OCI-LY1 (cell line): ENCODE measurements around the gene LMX1A.

Experiments
- H2AFZ ChIP-seq: fragments of 200-600 bp; sonication (generic), shearing (Covaris generic); 2 replicates; pipeline ENCODE4 v1.6.0; 2014; ENCODE audit warnings: antibody characterized with exemption, mild to moderate bottlenecking, low read length
- H3F3A ChIP-seq: fragments of 200-600 bp; sonication (generic), shearing (Covaris generic); 2 replicates; pipeline ENCODE4 v1.6.0; 2014; ENCODE audit warnings: mild to moderate bottlenecking, antibody characterized with exemption, low read length, moderate library complexity; ENCODE audit not compliant: insufficient read depth
- H3K27ac ChIP-seq: fragments of 200-600 bp; sonication (generic); 2 replicates; pipeline ENCODE4 v1.5.1; 2014; ENCODE audit warnings: low read length, mixed run types, mild to moderate bottlenecking, low read depth; ENCODE audit not compliant: poor library complexity, severe bottlenecking
- H3K27me3 ChIP-seq: fragments of 200-600 bp; sonication (generic); 2 replicates; pipeline ENCODE4 v1.6.0; 2014; ENCODE audit warnings: antibody characterized with exemption, mild to moderate bottlenecking, low read length, moderate library complexity; ENCODE audit not compliant: insufficient read depth
- H3K36me3 ChIP-seq: fragments of 200-600 bp; sonication (generic); 2 replicates; pipeline ENCODE4 v1.6.1; 2014; ENCODE audit warnings: mild to moderate bottlenecking, antibody characterized with exemption, low read length, moderate library complexity, mixed read lengths; ENCODE audit not compliant: insufficient read depth
- H3K4me1 ChIP-seq: fragments of 200-600 bp; sonication (generic); 2 replicates; pipeline ENCODE4 v1.5.1; 2014; ENCODE audit warnings: mild to moderate bottlenecking, low read length, moderate library complexity; ENCODE audit not compliant: insufficient read depth, severe bottlenecking
- H3K4me2 ChIP-seq: fragments of 200-600 bp; sonication (generic), shearing (Covaris generic); 2 replicates; pipeline ENCODE4 v1.6.1; 2014; ENCODE audit warnings: low read length
- H3K4me3 ChIP-seq: fragments of 200-600 bp; sonication (generic); 2 replicates; pipeline ENCODE4 v1.5.1; 2014; ENCODE audit warnings: low read length, low read depth, mild to moderate bottlenecking, mixed read lengths; ENCODE audit not compliant: poor library complexity, severe bottlenecking
- H3K79me2 ChIP-seq: fragments of 200-600 bp; shearing (Covaris generic); 2 replicates; pipeline ENCODE4 v1.6.1; 2016; ENCODE audit warnings: mixed run types, low read length, mixed read lengths; ENCODE audit not compliant: insufficient read depth
- H3K9ac ChIP-seq: fragments of 200-600 bp; sonication (generic), shearing (Covaris generic); 2 replicates; pipeline ENCODE4 v1.6.1; 2014; ENCODE audit warnings: mild to moderate bottlenecking, low read length, mixed read lengths
- H3K9me2 ChIP-seq: fragments of 200-600 bp; sonication (generic), shearing (Covaris generic); 2 replicates; pipeline ENCODE4 v1.6.1; 2014; ENCODE audit warnings: low read depth, mild to moderate bottlenecking, low read length, mixed read lengths
- H3K9me3 ChIP-seq: fragments of 200-600 bp; shearing (Covaris generic); 2 replicates; pipeline ENCODE4 v1.6.1; 2014; ENCODE audit warnings: low read length, mixed read lengths
- H4K20me1 ChIP-seq: fragments of 200-600 bp; sonication (generic), shearing (Covaris generic); 2 replicates; pipeline ENCODE4 v1.6.0; 2016; ENCODE audit warnings: mild to moderate bottlenecking, low read length; ENCODE audit not compliant: insufficient read depth
- EZH2 ChIP-seq: fragments of 200-600 bp; sonication (generic), shearing (Covaris generic); IDR thresholded peaks from 2 replicates; pipeline ENCODE4 v1.8.0; 2017; ENCODE audit warnings: borderline replicate concordance, mixed run types, mild to moderate bottlenecking, antibody characterized with exemption, low read length, moderate library complexity, mixed read lengths
- TF ChIP-seq, protein P1 (sequence below): fragments of 200-600 bp; sonication (generic), shearing (Covaris generic); IDR thresholded peaks from 2 replicates; pipeline ENCODE4 v1.5.1; 2017; ENCODE audit warnings: mild to moderate bottlenecking, antibody characterized with exemption, low read length, moderate library complexity, mixed read lengths

The LMX1A gene

GRCh38 chr1:165173818-165174217, 182.7 kb downstream of the LMX1A start:
- Histone ChIP-seq H3F3A (no peaks in the 10 kb centered on the region), H3K27me3 (no peaks in the 10 kb centered on the region), H3K9ac (no peak overlapping the region), H3K4me1 (no peaks in the 10 kb centered on the region), H3K36me3 (no peaks in the 10 kb centered on the region), H4K20me1 (no peaks in the 10 kb centered on the region), H3K79me2 (no peaks in the 10 kb centered on the region), H3K27ac (no peak overlapping the region), H2AFZ (no peak overlapping the region), H3K9me3 (no peaks in the 10 kb centered on the region), H3K9me2 (no peaks in the 10 kb centered on the region), H3K4me3 (no peak overlapping the region), H3K4me2 (no peak overlapping the region)
- TF ChIP-seq, protein P1, sequence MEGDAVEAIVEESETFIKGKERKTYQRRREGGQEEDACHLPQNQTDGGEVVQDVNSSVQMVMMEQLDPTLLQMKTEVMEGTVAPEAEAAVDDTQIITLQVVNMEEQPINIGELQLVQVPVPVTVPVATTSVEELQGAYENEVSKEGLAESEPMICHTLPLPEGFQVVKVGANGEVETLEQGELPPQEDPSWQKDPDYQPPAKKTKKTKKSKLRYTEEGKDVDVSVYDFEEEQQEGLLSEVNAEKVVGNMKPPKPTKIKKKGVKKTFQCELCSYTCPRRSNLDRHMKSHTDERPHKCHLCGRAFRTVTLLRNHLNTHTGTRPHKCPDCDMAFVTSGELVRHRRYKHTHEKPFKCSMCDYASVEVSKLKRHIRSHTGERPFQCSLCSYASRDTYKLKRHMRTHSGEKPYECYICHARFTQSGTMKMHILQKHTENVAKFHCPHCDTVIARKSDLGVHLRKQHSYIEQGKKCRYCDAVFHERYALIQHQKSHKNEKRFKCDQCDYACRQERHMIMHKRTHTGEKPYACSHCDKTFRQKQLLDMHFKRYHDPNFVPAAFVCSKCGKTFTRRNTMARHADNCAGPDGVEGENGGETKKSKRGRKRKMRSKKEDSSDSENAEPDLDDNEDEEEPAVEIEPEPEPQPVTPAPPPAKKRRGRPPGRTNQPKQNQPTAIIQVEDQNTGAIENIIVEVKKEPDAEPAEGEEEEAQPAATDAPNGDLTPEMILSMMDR: no peak
- TF ChIP-seq EZH2: no peak

DNA sequence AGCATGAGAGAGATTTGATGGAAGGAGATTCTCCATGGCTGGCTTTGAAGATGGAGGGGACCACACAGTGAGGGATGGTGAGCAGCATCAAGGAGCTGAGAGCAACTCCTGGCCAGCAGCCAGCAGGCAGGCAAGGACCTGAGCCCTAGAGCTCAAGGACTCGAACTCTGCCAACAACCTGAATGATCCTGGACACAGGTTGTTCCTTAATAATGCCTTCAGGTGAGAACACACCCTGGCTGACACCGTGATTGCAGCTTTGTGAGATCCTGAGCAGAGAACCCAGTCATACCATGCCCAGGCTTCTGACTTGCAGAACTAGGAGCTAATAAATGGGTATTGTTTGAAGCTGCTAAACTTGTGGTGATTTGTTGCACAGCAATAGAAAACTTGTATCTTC, 183.1 kb downstream of the LMX1A start:
- no peaks in the 10 kb centered on the region for H3K36me3 ChIP-seq
- H3K4me1 ChIP-seq: no peaks in the 10 kb centered on the region
- H3F3A ChIP-seq: no peaks in the 10 kb centered on the region
- H3K27ac ChIP-seq: no peak overlapping the region
- no peak overlapping the region for H3K9ac ChIP-seq
- no peak overlapping the region for H3K4me2 ChIP-seq
- no peaks in the 10 kb centered on the region for H3K9me3 ChIP-seq
- no peaks in the 10 kb centered on the region for H4K20me1 ChIP-seq
- H3K4me3 ChIP-seq: no peak overlapping the region
- no peaks in the 10 kb centered on the region for H3K9me2 ChIP-seq
- H3K79me2 ChIP-seq: no peaks in the 10 kb centered on the region
- TF ChIP-seq EZH2: no peak
- TF ChIP-seq, protein P1: no peak
- no peaks in the 10 kb centered on the region for H3K27me3 ChIP-seq
- no peak overlapping the region for H2AFZ ChIP-seq

- H3K9ac ChIP-seq: no peak overlapping the region
- H3K27me3 ChIP-seq: no peaks in the 10 kb centered on the region
- TF ChIP-seq EZH2: no peak
- TF ChIP-seq, protein P1: no peak
- no peak overlapping the region for H3K27ac ChIP-seq
- H3K79me2 ChIP-seq: no peaks in the 10 kb centered on the region
- H3F3A ChIP-seq: no peaks in the 10 kb centered on the region
- no peak overlapping the region for H2AFZ ChIP-seq
- no peaks in the 10 kb centered on the region for H3K4me1 ChIP-seq
- no peaks in the 10 kb centered on the region for H4K20me1 ChIP-seq
- H3K4me3 ChIP-seq: no peak overlapping the region
- H3K9me2 ChIP-seq: no peaks in the 10 kb centered on the region
- H3K4me2 ChIP-seq: no peak overlapping the region
- H3K36me3 ChIP-seq: no peaks in the 10 kb centered on the region
- no peaks in the 10 kb centered on the region for H3K9me3 ChIP-seq
These were observed 183.8 kb downstream of the LMX1A start for GRCh38 chr1:165172666-165173065.
